Brain microvascular endothelial cell (primary cell): ENCODE measurements around the gene LIPG.
"Not testable (repeated sequence)": the region's sequence is repeated elsewhere in the genome, so short reads cannot be mapped to it uniquely, and the experiment has no call there.

Experiments
- DNase-seq: peaks from one replicate; pipeline ENCODE4 v3.0.0-alpha.2; 2020
- H3K27ac ChIP-seq: fragments of 250-450 bp; sonication (Bioruptor Pico); 2 replicates; pipeline ENCODE4 v1.5.1; 2020; ENCODE audit warnings: mild to moderate bottlenecking, moderate library complexity
- H3K27me3 ChIP-seq: fragments of 250-450 bp; sonication (Bioruptor Pico); replicated peaks from 2 replicates; pipeline ENCODE4 v1.5.1; 2020; ENCODE audit warnings: mild to moderate bottlenecking
- H3K36me3 ChIP-seq: fragments of 250-450 bp; sonication (Bioruptor Pico); replicated peaks from 2 replicates; pipeline ENCODE4 v1.5.1; 2020; ENCODE audit warnings: mild to moderate bottlenecking
- H3K4me3 ChIP-seq: 2 replicates; pipeline ENCODE4 v1.5.1; 2011; ENCODE audit warnings: low read depth, mild to moderate bottlenecking, control low read depth, low read length, moderate library complexity
- CTCF ChIP-seq: IDR thresholded peaks from 2 replicates; pipeline ENCODE4 v1.5.1; 2011; ENCODE audit warnings: low read depth, mild to moderate bottlenecking, moderate library complexity, low read length, control low read depth, inconsistent platforms; ENCODE audit errors: missing control alignments
- in situ Hi-C: cut with HindIII; loops from 2 replicates; pipeline ENCODE4 v1.10.0; 2017; ENCODE audit warnings: low sequenced_read_pairs, low pct_ligation_motif_present

LIPG gene

GRCh38 chr18:49561289-49562193 is at the start of gene LIPG:
Gene LIPG, plus strand, starts transcription at chr18:49562057. Its CDS starts 252 bp downstream, at chr18:49562309.
- H3K4me3 ChIP-seq, result peak within 1 kb of the TSS; percentile 56
- in situ Hi-C loops, result no loop called here
- no peaks in the 10 kb centered on the region for H3K36me3 ChIP-seq
- no peak within 1 kb of the TSS for H3K27ac ChIP-seq
- peak; percentile 11 for TF ChIP-seq CTCF
- H3K27me3 ChIP-seq, result peaks cover 23% of the 10 kb centered on the region
- DNase-seq, result peak; percentile 58

GRCh38 chr18:49512876-49513275 is 49.0 kb upstream of the LIPG start:
- H3K27me3 ChIP-seq, H3K27ac ChIP-seq, H3K36me3 ChIP-seq, H3K4me3 ChIP-seq, DNase-seq, in situ Hi-C loops: not testable (repeated sequence)

GRCh38 chr18:49514577-49514976 is 47.3 kb upstream of the LIPG start:
- Histone ChIP-seq H3K4me3 (no peak overlapping the region), H3K27ac (no peak overlapping the region), H3K27me3 (no peaks in the 10 kb centered on the region), H3K36me3 (no peaks in the 10 kb centered on the region)
- in situ Hi-C loops, result no loop called here
- no peak for DNase-seq
- no peak for TF ChIP-seq CTCF

GRCh38 chr18:49515003-49515402 is 46.9 kb upstream of the LIPG start:
- in situ Hi-C loops, result not testable (repeated sequence)

GRCh38 chr18:49515516-49515915 is 46.3 kb upstream of the LIPG start:
- Histone ChIP-seq H3K27me3 (no peaks in the 10 kb centered on the region), H3K4me3 (no peak overlapping the region), H3K36me3 (no peaks in the 10 kb centered on the region), H3K27ac (no peak overlapping the region)
- in situ Hi-C loops, result no loop called here
- no peak for TF ChIP-seq CTCF
- no peak for DNase-seq

More at GRCh38 chr18:49515003-49515402, 46.9 kb upstream of the LIPG start:
- H3K36me3 ChIP-seq, DNase-seq, H3K27ac ChIP-seq, H3K27me3 ChIP-seq, H3K4me3 ChIP-seq: not testable (repeated sequence)

- no peak for DNase-seq
- H3K36me3 ChIP-seq, result no peaks in the 10 kb centered on the region
- H3K27me3 ChIP-seq, result no peaks in the 10 kb centered on the region
- H3K4me3 ChIP-seq, result no peak overlapping the region
- TF ChIP-seq CTCF, result no peak
- in situ Hi-C loops, result no loop called here
- no peak overlapping the region for H3K27ac ChIP-seq
Observed at GRCh38 chr18:49517483-49517882, 44.4 kb upstream of the LIPG start.
